Measurements from ENCODE around the gene BCL3. TPM values are rescaled to one million over a fixed set of nuclear protein-coding genes. Genes with fewer than 3 reads are reported as not detected.

The BCL3 gene
- total and polyA plus RNA-seq, 10 of the 15 experiments (the other 5 are each of a cell fraction or from before 2014, with no cell fraction given), result 0.55 to 22.7 (median 3.6) TPM

DNA sequence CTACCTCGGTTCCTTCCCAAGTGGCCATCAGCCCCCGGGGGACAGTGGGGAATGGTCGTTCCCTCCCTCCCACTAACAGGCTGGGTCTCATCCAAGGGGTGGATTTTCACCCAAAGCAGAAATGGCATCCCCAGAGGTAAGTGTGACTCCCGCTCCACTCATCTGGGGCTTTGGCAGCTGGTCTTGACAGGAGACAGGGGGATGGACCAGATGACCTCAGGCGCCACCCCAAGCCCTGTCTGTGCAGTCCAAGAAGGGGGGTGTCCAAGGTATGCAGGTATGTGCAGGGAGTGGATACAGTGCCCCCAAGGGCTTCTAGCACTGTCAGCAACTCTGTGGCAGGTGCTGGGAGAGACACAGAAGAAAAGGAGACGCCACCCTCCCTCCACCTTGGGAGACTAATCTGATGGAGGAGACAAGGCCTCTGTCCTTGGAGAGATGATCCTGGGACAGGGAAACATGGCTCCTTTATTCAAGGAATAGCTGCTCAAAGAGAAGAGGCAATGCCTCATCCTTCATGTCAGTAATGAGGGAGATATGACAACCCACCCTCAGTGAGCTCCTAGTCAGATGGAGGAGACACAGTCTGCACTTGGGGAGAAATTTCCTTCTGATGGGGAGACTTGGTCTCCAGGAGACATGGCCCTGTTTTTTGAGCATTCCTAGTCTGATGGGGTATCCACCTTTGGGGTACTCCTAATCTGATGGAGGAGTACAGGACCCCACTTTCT, 41.8 kb upstream of the BCL3 start:
- no peaks in the 10 kb centered on the region for H4K20me1 ChIP-seq (ENCODE audit: control insufficient read depth, insufficient read depth)
- CTCF ChIA-PET, result no interaction called here

More for the DNA sequence above, 41.8 kb upstream of the BCL3 start:
- BruUV-seq (replicated peaks), result no TSS peak
- H3K4me3 ChIP-seq, result no peak overlapping the region
- no peak for FAIRE-seq
- H3K27me3 ChIP-seq (replicated peaks in 1 of 2; ENCODE audit: control insufficient read depth in 2 of 2, insufficient read depth in 2 of 2, low read length in 1 of 2), result no peaks in the 10 kb centered on the region
- no peaks in the 10 kb centered on the region for H3K79me2 ChIP-seq (ENCODE audit: control insufficient read depth, insufficient read depth, low read length)
- no peaks in the 10 kb centered on the region for H3K36me3 ChIP-seq (ENCODE audit: control insufficient read depth in 2 of 2, insufficient read depth in 2 of 2, low read length in 1 of 2)
- ChIA-PET SMC1A (ENCODE audit: uncharacterized antibody, unreplicated experiment) (no interaction called here), RAD21 (ENCODE audit: unreplicated experiment) (no interaction called here), POLR2A (no interaction called here)
- no peaks in the 10 kb centered on the region for H3K9me3 ChIP-seq (replicated peaks; ENCODE audit: control insufficient read depth, insufficient read depth, low read length)
- H3K4me1 ChIP-seq (ENCODE audit: control insufficient read depth, insufficient read depth, low read length), result no peaks in the 10 kb centered on the region; the same call in 1 of the 2 replicates
- no peak overlapping the region for H3K4me2 ChIP-seq (ENCODE audit: control insufficient read depth, insufficient read depth)
- WGBS (ENCODE audit: insufficient coverage, insufficient replicate concordance, low lambda C conversion rate, missing lambda C conversion rate), result 32% methylated on average over 6 of the region's 6 CpGs
- H3K27ac ChIP-seq (ENCODE audit: control insufficient read depth, insufficient read depth), result no peak overlapping the region
- TF ChIP-seq FOXK2 (IDR thresholded peaks at IDR 0.05), result no peak
- TF ChIP-seq, protein P1, sequence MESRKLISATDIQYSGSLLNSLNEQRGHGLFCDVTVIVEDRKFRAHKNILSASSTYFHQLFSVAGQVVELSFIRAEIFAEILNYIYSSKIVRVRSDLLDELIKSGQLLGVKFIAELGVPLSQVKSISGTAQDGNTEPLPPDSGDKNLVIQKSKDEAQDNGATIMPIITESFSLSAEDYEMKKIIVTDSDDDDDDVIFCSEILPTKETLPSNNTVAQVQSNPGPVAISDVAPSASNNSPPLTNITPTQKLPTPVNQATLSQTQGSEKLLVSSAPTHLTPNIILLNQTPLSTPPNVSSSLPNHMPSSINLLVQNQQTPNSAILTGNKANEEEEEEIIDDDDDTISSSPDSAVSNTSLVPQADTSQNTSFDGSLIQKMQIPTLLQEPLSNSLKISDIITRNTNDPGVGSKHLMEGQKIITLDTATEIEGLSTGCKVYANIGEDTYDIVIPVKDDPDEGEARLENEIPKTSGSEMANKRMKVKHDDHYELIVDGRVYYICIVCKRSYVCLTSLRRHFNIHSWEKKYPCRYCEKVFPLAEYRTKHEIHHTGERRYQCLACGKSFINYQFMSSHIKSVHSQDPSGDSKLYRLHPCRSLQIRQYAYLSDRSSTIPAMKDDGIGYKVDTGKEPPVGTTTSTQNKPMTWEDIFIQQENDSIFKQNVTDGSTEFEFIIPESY (IDR thresholded peaks at IDR 0.05), result no peak
- no peak for TF ChIP-seq RBBP5 (conservative IDR thresholded peaks at IDR 0.05)
- TF ChIP-seq TCF7 (IDR thresholded peaks at IDR 0.05; ENCODE audit: borderline replicate concordance), result no peak
- no peak for TF ChIP-seq MTA2 (IDR thresholded peaks at IDR 0.05; ENCODE audit: low read depth)
- no peak for TF ChIP-seq CBX5 (IDR thresholded peaks at IDR 0.05; ENCODE audit: low read depth)
- no peak for TF ChIP-seq SMAD1 (IDR thresholded peaks at IDR 0.05; ENCODE audit: low read depth, partially characterized antibody)
- no peak for TF ChIP-seq NR2F1 (conservative IDR thresholded peaks at IDR 0.05)
- no peak for TF ChIP-seq BCL11A (IDR thresholded peaks at IDR 0.05; ENCODE audit: low read depth, low read length)
- TF ChIP-seq, protein P2, sequence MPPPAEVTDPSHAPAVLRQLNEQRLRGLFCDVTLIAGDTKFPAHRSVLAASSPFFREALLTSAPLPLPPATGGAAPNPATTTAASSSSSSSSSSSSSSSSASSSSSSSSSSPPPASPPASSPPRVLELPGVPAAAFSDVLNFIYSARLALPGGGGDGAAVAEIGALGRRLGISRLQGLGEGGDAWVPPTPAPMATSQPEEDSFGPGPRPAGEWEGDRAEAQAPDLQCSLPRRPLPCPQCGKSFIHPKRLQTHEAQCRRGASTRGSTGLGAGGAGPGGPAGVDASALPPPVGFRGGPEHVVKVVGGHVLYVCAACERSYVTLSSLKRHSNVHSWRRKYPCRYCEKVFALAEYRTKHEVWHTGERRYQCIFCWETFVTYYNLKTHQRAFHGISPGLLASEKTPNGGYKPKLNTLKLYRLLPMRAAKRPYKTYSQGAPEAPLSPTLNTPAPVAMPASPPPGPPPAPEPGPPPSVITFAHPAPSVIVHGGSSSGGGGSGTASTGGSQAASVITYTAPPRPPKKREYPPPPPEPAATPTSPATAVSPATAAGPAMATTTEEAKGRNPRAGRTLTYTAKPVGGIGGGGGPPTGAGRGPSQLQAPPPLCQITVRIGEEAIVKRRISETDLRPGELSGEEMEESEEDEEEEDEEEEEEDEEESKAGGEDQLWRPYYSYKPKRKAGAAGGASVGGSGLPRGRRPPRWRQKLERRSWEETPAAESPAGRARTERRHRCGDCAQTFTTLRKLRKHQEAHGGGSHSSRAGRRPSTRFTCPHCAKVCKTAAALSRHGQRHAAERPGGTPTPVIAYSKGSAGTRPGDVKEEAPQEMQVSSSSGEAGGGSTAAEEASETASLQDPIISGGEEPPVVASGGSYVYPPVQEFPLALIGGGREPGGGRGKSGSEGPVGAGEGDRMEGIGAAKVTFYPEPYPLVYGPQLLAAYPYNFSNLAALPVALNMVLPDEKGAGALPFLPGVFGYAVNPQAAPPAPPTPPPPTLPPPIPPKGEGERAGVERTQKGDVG (CRISPR knock-in tag; IDR thresholded peaks at IDR 0.05), result no peak
- TF ChIP-seq SP1 (IDR thresholded peaks at IDR 0.05; ENCODE audit: low read depth, low read length), result no peak
- TF ChIP-seq CREM (IDR thresholded peaks at IDR 0.05; ENCODE audit: low read depth), result no peak
- no peak for TF ChIP-seq SIN3A (IDR thresholded peaks at IDR 0.05; ENCODE audit: low read depth, low read length)
- no peak for ATAC-seq
- intact Hi-C loops (cut with micrococcal nuclease; ENCODE audit: unreplicated experiment) (no loop called here), in situ Hi-C loops (cut with MboI) (no loop called here)
- no peak overlapping the region for H3K9ac ChIP-seq (ENCODE audit: control insufficient read depth, insufficient read depth, low read length)
- H2AFZ ChIP-seq (ENCODE audit: control insufficient read depth, low read depth, low read length), result no peak overlapping the region
- DNase-seq (ENCODE audit: low read depth, low spot score), result no peak
